Type B pancreatic cell (in vitro differentiated cells): ENCODE measurements around the gene CDV3. TPM values are rescaled to one million over a fixed set of nuclear protein-coding genes. Genes with fewer than 3 reads are reported as not detected.

Experiments
- total RNA-seq: library from RNA; stranded (reverse); gene quantifications from 2 replicates; pipeline ENCODE4 v1.2.1, GENCODE V29; 2021; ENCODE audit warnings: low replicate concordance

Gene CDV3
- total RNA-seq, 1 donor from 2014 or later = 162 TPM

Other genes with a start within 250 kb of the CDV3 start
- not detected in 2 replicates for gene BFSP2, start 173.6 kb upstream of the CDV3 start, total RNA-seq
- 30.5 and 44.4 TPM in 2 replicates for gene TOPBP1, start 88.3 kb downstream of the CDV3 start, total RNA-seq
- gene TF, start 172.7 kb downstream of the CDV3 start, total RNA-seq = 2.3 and 18.8 TPM in 2 replicates
- 80.9 and 89.5 TPM in 2 replicates for gene SRPRB, start 232.1 kb downstream of the CDV3 start, total RNA-seq